GM18505 (cell line): ENCODE measurements around the gene EYS.

Experiments
- ATAC-seq: cut with Tn5 transposase; IDR thresholded peaks from one replicate; pipeline ENCODE4 v1.9.1; 2021; ENCODE audit not compliant: unreplicated experiment
- POLR2A ChIP-seq: IDR thresholded peaks from 4 replicates; pipeline ENCODE4 v1.6.1; 2011; ENCODE audit warnings: borderline replicate concordance; ENCODE audit not compliant: insufficient read depth, insufficient read length; ENCODE audit errors: extremely low read depth

EYS gene

GRCh38 chr6:65285275-65285674, 421.8 kb downstream of the EYS start:
- ATAC-seq = no peak
- TF ChIP-seq POLR2A = no peak

- no peak for TF ChIP-seq POLR2A
- ATAC-seq = no peak
Observed at GRCh38 chr6:65280060-65280459, 427.0 kb downstream of the EYS start.

GRCh38 chr6:65262241-65262640, 444.8 kb downstream of the EYS start:
- no peak for ATAC-seq

GRCh38 chr6:65259982-65260381, 447.0 kb downstream of the EYS start:
- ATAC-seq = no peak
- no peak for TF ChIP-seq POLR2A

More at GRCh38 chr6:65262241-65262640, 444.8 kb downstream of the EYS start:
- no peak for TF ChIP-seq POLR2A

GRCh38 chr6:65259059-65259458, 448.0 kb downstream of the EYS start:
- no peak for ATAC-seq
- TF ChIP-seq POLR2A = no peak

GRCh38 chr6:65253041-65253440, 454.0 kb downstream of the EYS start:
- no peak for TF ChIP-seq POLR2A

GRCh38 chr6:65248101-65248610, 458.9 kb downstream of the EYS start:
- ATAC-seq = no peak
- TF ChIP-seq POLR2A = no peak

More at GRCh38 chr6:65253041-65253440, 454.0 kb downstream of the EYS start:
- ATAC-seq = no peak

GRCh38 chr6:65231616-65232015, 475.4 kb downstream of the EYS start:
- no peak for ATAC-seq
- TF ChIP-seq POLR2A = no peak

- no peak for TF ChIP-seq POLR2A
- no peak for ATAC-seq
Observed at GRCh38 chr6:65229825-65230224, 477.2 kb downstream of the EYS start.

GRCh38 chr6:65221153-65221552, 485.9 kb downstream of the EYS start:
- no peak for TF ChIP-seq POLR2A
- ATAC-seq = no peak

- TF ChIP-seq POLR2A = no peak
- ATAC-seq = no peak
Observed at GRCh38 chr6:65202738-65203137, 504.3 kb downstream of the EYS start.

GRCh38 chr6:65199683-65200082, 507.3 kb downstream of the EYS start:
- ATAC-seq = no peak
- TF ChIP-seq POLR2A = no peak

GRCh38 chr6:65199121-65199520, 507.9 kb downstream of the EYS start:
- TF ChIP-seq POLR2A = no peak
- no peak for ATAC-seq

GRCh38 chr6:65191471-65191870, 515.6 kb downstream of the EYS start:
- no peak for ATAC-seq
- no peak for TF ChIP-seq POLR2A
